Muscle layer of colon (tissue), 2 donors: ENCODE results near the gene SLC47A2.

ENCODE experiments used
- H3K27ac ChIP-seq: one replicate; pipeline ENCODE4 v1.7.0; 2013; ENCODE audit warnings: low read depth, mild to moderate bottlenecking, low read length, moderate library complexity
- H3K27me3 ChIP-seq, 2 donors: one replicate each; pipeline ENCODE4 v1.7.0; 2013; ENCODE audit warnings: low read length in 2 of 2, mild to moderate bottlenecking in 2 of 2; ENCODE audit not compliant: insufficient read depth in 2 of 2, control insufficient read depth in 1 of 2
- H3K36me3 ChIP-seq: one replicate; pipeline ENCODE4 v1.7.0; 2013; ENCODE audit warnings: mild to moderate bottlenecking, low read length; ENCODE audit not compliant: insufficient read depth
- H3K4me1 ChIP-seq: one replicate; pipeline ENCODE4 v1.7.0; 2013; ENCODE audit warnings: mild to moderate bottlenecking, low read length; ENCODE audit not compliant: insufficient read depth
- H3K4me3 ChIP-seq, 2 donors: one replicate each; pipeline ENCODE4 v1.7.0; 2013; ENCODE audit warnings: low read length in 2 of 2, low read depth in 1 of 2, mild to moderate bottlenecking in 1 of 2, moderate library complexity in 1 of 2
- H3K9ac ChIP-seq: one replicate; pipeline ENCODE4 v1.7.0; 2013; ENCODE audit warnings: low read length
- H3K9me3 ChIP-seq: one replicate; pipeline ENCODE4 v1.7.0; 2013; ENCODE audit warnings: mild to moderate bottlenecking, low read length
- donor health status: abdominal sarcoma.
- donor health status: Adenocarcinoma of cecum.

Gene SLC47A2

DNA sequence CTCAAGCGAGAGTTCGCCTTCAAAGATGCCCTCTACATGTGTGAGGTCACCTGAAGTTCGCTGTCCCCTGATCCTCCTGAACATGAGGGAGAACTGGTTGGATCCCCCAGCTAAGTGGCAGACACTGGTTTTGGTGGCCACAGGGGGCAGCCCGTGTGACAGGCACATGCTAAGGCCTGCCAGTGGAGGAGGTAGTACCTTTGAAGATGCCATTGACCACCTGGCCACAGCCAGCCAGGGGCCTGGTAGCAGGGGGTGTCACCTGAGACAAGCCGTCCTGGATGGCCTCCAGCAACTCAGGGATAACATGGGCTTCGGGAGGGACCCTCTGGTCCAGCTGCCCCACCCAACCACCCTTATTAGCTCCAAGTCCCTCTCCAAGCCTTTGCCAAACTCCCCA lies 39.0 kb upstream of the SLC47A2 start:
- Histone ChIP-seq H3K9me3 (no peaks in the 10 kb centered on the region), H3K36me3 (no peaks in the 10 kb centered on the region), H3K9ac (no peak overlapping the region), H3K27me3 (no peaks in the 10 kb centered on the region), H3K27ac (no peak overlapping the region), H3K4me3 (no peak overlapping the region), H3K4me1 (no peaks in the 10 kb centered on the region)

DNA sequence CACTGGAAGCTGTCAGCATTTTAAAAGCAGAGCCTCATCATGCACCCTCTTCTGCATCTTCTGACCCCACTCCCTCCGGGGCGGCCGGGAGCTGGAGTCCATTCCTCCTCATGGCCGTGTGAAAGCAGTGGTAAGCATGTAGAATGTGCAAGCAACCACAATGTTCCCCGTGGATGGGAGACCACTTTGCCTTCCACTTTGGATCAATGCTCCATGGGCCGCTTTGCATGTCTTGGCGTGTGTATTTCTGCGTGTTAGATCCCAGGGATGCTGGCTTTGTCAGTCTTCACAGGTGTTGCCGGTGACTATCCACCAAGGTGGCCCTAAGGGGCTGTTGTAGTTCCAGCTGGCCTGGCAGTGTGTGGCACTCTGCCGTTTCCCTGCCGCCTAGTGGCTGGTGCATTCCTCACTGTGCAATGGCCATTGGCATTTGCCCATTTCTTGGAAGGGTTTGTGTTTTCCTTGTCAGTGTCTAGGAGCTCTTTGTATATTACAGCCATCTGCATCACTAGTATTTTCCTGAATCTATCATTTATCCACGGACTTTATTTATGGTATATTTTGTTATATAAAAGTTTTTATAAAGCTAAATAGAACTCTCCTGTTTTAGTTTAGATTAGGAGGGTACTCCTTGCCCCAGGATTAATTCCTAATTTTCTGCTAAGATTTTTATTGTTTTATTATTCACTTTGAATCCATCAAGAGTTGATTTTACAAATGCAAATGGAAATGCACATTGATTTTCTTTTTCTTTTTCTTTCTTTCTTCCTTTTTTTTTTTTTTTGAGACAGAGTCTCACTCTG lies 37.5 kb upstream of the SLC47A2 start:
- Histone ChIP-seq H3K36me3 (no peaks in the 10 kb centered on the region), H3K9ac (no peak overlapping the region), H3K4me3 (no peak overlapping the region), H3K9me3 (no peaks in the 10 kb centered on the region), H3K27ac (no peak overlapping the region), H3K27me3 (no peaks in the 10 kb centered on the region), H3K4me1 (no peaks in the 10 kb centered on the region)

DNA sequence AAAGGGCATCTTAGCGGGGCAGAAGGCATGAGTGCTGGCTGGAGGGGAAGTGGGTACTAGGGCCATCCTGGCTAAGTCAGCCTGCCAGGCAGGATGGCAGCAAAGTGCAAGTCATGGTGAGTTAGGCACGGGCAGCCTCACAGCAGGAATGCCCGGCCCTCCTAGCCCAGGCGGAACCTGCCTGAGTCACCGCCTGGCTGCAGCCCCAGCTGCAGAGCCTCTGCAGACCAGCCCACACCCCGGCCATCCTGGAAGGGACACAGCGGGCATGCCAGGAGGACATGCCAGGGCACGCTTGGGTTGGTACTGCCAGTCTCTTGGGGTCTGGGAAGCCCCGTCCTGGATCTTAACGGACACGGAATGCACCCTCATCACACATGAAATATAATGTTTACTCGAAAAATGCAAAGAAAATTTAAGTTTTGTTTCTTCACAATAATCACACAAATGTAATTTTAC lies 36.7 kb upstream of the SLC47A2 start:
- peak overlapping the region; percentile 63 for H3K27ac ChIP-seq

GRCh38 chr17:19752216-19753050 lies 36.0 kb upstream of the SLC47A2 start:
- Histone ChIP-seq H3K4me3 (no peak overlapping the region), H3K4me1 (no peaks in the 10 kb centered on the region), H3K27ac (peak overlapping the region; percentile 63), H3K27me3 (no peaks in the 10 kb centered on the region), H3K36me3 (no peaks in the 10 kb centered on the region), H3K9ac (no peak overlapping the region), H3K9me3 (no peaks in the 10 kb centered on the region)

More for the DNA sequence above, 36.7 kb upstream of the SLC47A2 start:
- no peak overlapping the region for H3K9ac ChIP-seq
- no peaks in the 10 kb centered on the region for H3K4me1 ChIP-seq
- no peak overlapping the region for H3K4me3 ChIP-seq
- no peaks in the 10 kb centered on the region for H3K9me3 ChIP-seq
- H3K36me3 ChIP-seq = no peaks in the 10 kb centered on the region
- H3K27me3 ChIP-seq = no peaks in the 10 kb centered on the region

DNA sequence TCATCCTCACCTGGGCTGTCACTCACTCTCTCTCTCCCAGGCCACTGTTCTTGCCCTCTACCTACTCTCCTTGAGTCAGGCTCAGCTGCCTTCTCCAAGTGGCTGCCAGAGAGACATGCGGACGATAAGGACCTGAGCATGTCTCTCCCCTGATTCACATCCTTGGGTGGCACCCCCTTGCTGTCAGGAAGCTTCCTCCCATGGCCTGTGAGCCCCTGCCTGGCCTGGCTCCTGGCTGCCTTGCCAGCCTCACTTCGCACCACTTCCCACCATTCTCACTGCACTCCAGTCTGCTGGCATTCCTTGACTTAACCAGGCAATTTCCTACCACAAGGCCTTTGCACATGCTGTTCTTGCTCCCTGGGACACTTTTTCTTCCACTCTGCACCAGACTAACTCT lies 34.5 kb upstream of the SLC47A2 start:
- Histone ChIP-seq H3K27ac (no peak overlapping the region), H3K9ac (no peak overlapping the region), H3K4me1 (no peaks in the 10 kb centered on the region), H3K27me3 (no peaks in the 10 kb centered on the region), H3K36me3 (no peaks in the 10 kb centered on the region), H3K4me3 (no peak overlapping the region), H3K9me3 (no peaks in the 10 kb centered on the region)

DNA sequence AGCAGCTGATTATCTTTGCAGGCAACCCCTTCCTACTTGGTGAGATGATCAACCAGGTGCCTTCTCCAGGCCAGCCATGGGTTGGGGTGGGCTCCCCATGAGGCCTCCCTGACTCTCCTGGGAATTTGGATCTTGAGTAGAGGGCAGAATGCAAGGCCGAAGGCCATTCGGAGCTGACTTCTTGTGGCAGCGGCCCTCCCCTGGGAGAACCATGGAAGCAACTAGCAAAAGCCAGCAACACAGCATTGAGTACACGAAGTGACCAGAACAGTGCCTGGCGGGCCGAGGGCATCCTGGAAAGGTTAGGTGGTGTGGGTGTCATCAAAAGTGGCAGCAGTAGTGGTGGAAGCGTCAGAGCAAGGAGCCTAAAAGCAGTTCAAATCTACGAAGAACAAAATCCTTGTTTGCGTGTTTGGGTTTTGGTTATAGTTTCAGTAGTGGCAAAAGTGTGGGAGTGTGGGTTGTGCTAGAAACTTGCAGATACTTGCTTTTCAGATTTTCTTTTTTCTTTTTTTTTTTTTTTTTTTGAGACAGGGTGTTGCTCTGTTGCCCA lies 33.7 kb upstream of the SLC47A2 start:
- no peak overlapping the region for H3K4me3 ChIP-seq
- H3K27me3 ChIP-seq = no peaks in the 10 kb centered on the region
- H3K27ac ChIP-seq = no peak overlapping the region
- no peaks in the 10 kb centered on the region for H3K36me3 ChIP-seq
- peaks cover 5% of the 10 kb centered on the region for H3K4me1 ChIP-seq
- H3K9ac ChIP-seq = no peak overlapping the region
- H3K9me3 ChIP-seq = no peaks in the 10 kb centered on the region

GRCh38 chr17:19748807-19749193 lies 32.4 kb upstream of the SLC47A2 start:
- Histone ChIP-seq H3K4me1 (peaks cover 7% of the 10 kb centered on the region), H3K27me3 (no peaks in the 10 kb centered on the region), H3K9me3 (no peaks in the 10 kb centered on the region), H3K27ac (no peak overlapping the region), H3K36me3 (no peaks in the 10 kb centered on the region), H3K9ac (no peak overlapping the region), H3K4me3 (no peak overlapping the region)

GRCh38 chr17:19747829-19748806 lies 31.7 kb upstream of the SLC47A2 start, which contains the start of gene ALDH3A1:
ALDH3A1 (minus strand) TSS chr17:19748298; CDS start chr17:19745129, 3,169 bp downstream.
- H3K27ac ChIP-seq = no peak within 1 kb of the TSS
- H3K9me3 ChIP-seq = no peaks in the 10 kb centered on the region
- H3K36me3 ChIP-seq = no peaks in the 10 kb centered on the region
- H3K27me3 ChIP-seq = no peaks in the 10 kb centered on the region
- H3K4me1 ChIP-seq = peaks cover 7% of the 10 kb centered on the region
- H3K9ac ChIP-seq = no peak within 1 kb of the TSS
- no peak within 1 kb of the TSS for H3K4me3 ChIP-seq

GRCh38 chr17:19747159-19747719 lies 30.9 kb upstream of the SLC47A2 start:
- Histone ChIP-seq H3K27ac (no peak overlapping the region), H3K9ac (no peak overlapping the region), H3K27me3 (no peaks in the 10 kb centered on the region), H3K36me3 (no peaks in the 10 kb centered on the region), H3K4me1 (peaks cover 7% of the 10 kb centered on the region), H3K9me3 (no peaks in the 10 kb centered on the region), H3K4me3 (no peak overlapping the region)

- Histone ChIP-seq H3K36me3 (no peaks in the 10 kb centered on the region), H3K9me3 (no peaks in the 10 kb centered on the region), H3K4me3 (no peak overlapping the region), H3K4me1 (peaks cover 7% of the 10 kb centered on the region), H3K27ac (no peak overlapping the region), H3K27me3 (no peaks in the 10 kb centered on the region), H3K9ac (no peak overlapping the region)
Observed at GRCh38 chr17:19746517-19746916, 30.1 kb upstream of the SLC47A2 start.
